Sigmoid colon (tissue), 7 donors: ENCODE results near the gene PDCD10. TPM values are rescaled to one million over a fixed set of nuclear protein-coding genes. Genes with fewer than 3 reads are reported as not detected.

Experiments used
- DNase-seq: peaks from one replicate; pipeline ENCODE4 v3.0.0-alpha.2; 2019
- H3K27ac ChIP-seq, 4 donors: fragments of 200-600 bp; sonication (generic); one replicate each; pipeline ENCODE4 v1.5.1; 2016 to 2019; ENCODE audit warnings: mild to moderate bottlenecking in 1 of 4
- H3K27me3 ChIP-seq, 3 donors: fragments of 200-600 bp; sonication (generic); one replicate each; pipeline ENCODE4 v1.5.1; 2019; ENCODE audit warnings: mild to moderate bottlenecking in 1 of 3
- H3K36me3 ChIP-seq, 4 donors: fragments of 200-600 bp; sonication (generic); one replicate each; pipeline ENCODE4 v1.5.1; 2016 to 2019
- H3K4me1 ChIP-seq, 4 donors: fragments of 200-600 bp; sonication (generic); one replicate each; pipeline ENCODE4 v1.5.1; 2017 to 2019
- H3K4me3 ChIP-seq, 4 donors: fragments of 200-600 bp; sonication (generic); one replicate each; pipeline ENCODE4 v1.5.1; 2017 to 2019; ENCODE audit warnings: mild to moderate bottlenecking in 2 of 4, moderate library complexity in 1 of 4
- H3K9me3 ChIP-seq, 4 donors: fragments of 200-600 bp in 3 of 4; sonication (generic) in 3 of 4; one replicate each; pipeline versions ENCODE4 v1.5.1 to v1.6.1; 2013 to 2019
- EP300 ChIP-seq, 4 donors: sonication (generic); formaldehyde crosslinking; IDR thresholded peaks; one replicate each; pipeline ENCODE4 v1.6.1; 2017; ENCODE audit warnings: antibody characterized with exemption in 4 of 4
- POLR2A ChIP-seq, 2 donors: fragments of 450-650 bp; IDR thresholded peaks; one replicate each; pipeline ENCODE4 v1.6.1; 2016; ENCODE audit warnings: antibody characterized with exemption in 2 of 2, mild to moderate bottlenecking in 2 of 2, moderate library complexity in 2 of 2
- POLR2AphosphoS5 ChIP-seq, 4 donors: sonication (generic); formaldehyde crosslinking; IDR thresholded peaks; one replicate each; pipeline ENCODE4 v1.6.1; 2017; ENCODE audit warnings: antibody characterized with exemption in 4 of 4
- WGBS, 2 donors: extraction: QIAGEN DNeasy Blood & Tissue Kit; methylation state at CpG; one replicate each; pipeline ENCODE4 v1.1.7; 2013; 5-methylcytosine and 5-hydroxymethylcytosine counted together
- intact Hi-C: fragments of 100-400 bp; cut with DNase I; formaldehyde crosslinking; loops from one replicate; pipeline ENCODE4 v1.15.1; 2023
- polyA plus RNA-seq, 3 donors: library from polyadenylated mRNA; stranded (reverse); fragments of 200-250 nt; gene quantifications; one replicate each; pipeline ENCODE4 v1.2.3, GENCODE V29; 2013
- small RNA-seq, 3 donors: library from RNA; depleted of rRNA; stranded (forward); fragments of <200 nt; gene quantifications; one replicate each; pipeline ENCODE3, GENCODE V24; 2016
- total RNA-seq, 4 donors: library from RNA; depleted of rRNA; stranded (reverse); fragments of >200 nt; gene quantifications; one replicate each; pipeline ENCODE4 v1.1.0, GENCODE V29; 2016
- TF ChIP-seq, protein P1 (sequence below), 4 experiments: fragments of 450-650 bp in 3 of 4; fragments of 200-600 bp in 1 of 4; IDR thresholded peaks; one replicate each; pipeline ENCODE4 v1.5.1; 2016 to 2019; ENCODE audit warnings: antibody characterized with exemption in 4 of 4, mild to moderate bottlenecking in 3 of 4, moderate library complexity in 2 of 4
- donor health status: healthy with polysubstance abuse.
- donor health status: Bipolar disorder and iron deficiency.
- donor health status: healthy.

Gene PDCD10
- total and polyA plus RNA-seq, 7 donors: 49.3 to 198 (median 67.0) TPM

GRCh38 chr3:167649746-167650145 lies 84.9 kb downstream of the PDCD10 start:
- intact Hi-C loops: no loop called here
- 10 to 71% methylated on average over 1 of the region's 1 CpG for WGBS, 2 donors
- peaks cover 0 to 12% (median 0%) of the 10 kb centered on the region in 4 donors for H3K4me1 ChIP-seq

GRCh38 chr3:167644611-167645010 lies 90.1 kb downstream of the PDCD10 start:
- no peaks in the 10 kb centered on the region for H3K36me3 ChIP-seq
- TF ChIP-seq EP300 (IDR thresholded peaks at IDR 0.05) (no peak), POLR2A (IDR thresholded peaks at IDR 0.05) (no peak), POLR2AphosphoS5 (IDR thresholded peaks at IDR 0.05) (no peak)
- TF ChIP-seq, protein P1, sequence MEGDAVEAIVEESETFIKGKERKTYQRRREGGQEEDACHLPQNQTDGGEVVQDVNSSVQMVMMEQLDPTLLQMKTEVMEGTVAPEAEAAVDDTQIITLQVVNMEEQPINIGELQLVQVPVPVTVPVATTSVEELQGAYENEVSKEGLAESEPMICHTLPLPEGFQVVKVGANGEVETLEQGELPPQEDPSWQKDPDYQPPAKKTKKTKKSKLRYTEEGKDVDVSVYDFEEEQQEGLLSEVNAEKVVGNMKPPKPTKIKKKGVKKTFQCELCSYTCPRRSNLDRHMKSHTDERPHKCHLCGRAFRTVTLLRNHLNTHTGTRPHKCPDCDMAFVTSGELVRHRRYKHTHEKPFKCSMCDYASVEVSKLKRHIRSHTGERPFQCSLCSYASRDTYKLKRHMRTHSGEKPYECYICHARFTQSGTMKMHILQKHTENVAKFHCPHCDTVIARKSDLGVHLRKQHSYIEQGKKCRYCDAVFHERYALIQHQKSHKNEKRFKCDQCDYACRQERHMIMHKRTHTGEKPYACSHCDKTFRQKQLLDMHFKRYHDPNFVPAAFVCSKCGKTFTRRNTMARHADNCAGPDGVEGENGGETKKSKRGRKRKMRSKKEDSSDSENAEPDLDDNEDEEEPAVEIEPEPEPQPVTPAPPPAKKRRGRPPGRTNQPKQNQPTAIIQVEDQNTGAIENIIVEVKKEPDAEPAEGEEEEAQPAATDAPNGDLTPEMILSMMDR (IDR thresholded peaks at IDR 0.05): no peak
- H3K9me3 ChIP-seq: peaks cover 0 to 3% (median 0%) of the 10 kb centered on the region in 4 donors
- no peak for DNase-seq
- WGBS, 2 donors: 72 to 84% methylated on average over 1 of the region's 1 CpG
- no peaks in the 10 kb centered on the region for H3K27me3 ChIP-seq
- H3K27ac ChIP-seq: no peak overlapping the region
- no peak overlapping the region for H3K4me3 ChIP-seq
- intact Hi-C loops: no loop called here
- no peaks in the 10 kb centered on the region for H3K4me1 ChIP-seq

More at GRCh38 chr3:167649746-167650145, 84.9 kb downstream of the PDCD10 start:
- Histone ChIP-seq H3K36me3 (no peaks in the 10 kb centered on the region), H3K27ac (no peak overlapping the region), H3K9me3 (peaks cover 0 to 3% (median 0%) of the 10 kb centered on the region in 4 donors), H3K27me3 (no peaks in the 10 kb centered on the region), H3K4me3 (no peak overlapping the region)
- DNase-seq: no peak
- TF ChIP-seq EP300 (IDR thresholded peaks at IDR 0.05): no peak
- no peak for TF ChIP-seq POLR2AphosphoS5 (IDR thresholded peaks at IDR 0.05)
- TF ChIP-seq, protein P1 (IDR thresholded peaks at IDR 0.05): no peak
- TF ChIP-seq POLR2A (IDR thresholded peaks at IDR 0.05): no peak

Small RNA genes within 50 kb of the gene (small RNA-seq; reads per million reads assigned to genes)
- 0 reads per million in 3 donors for gene HMGN1P8

Other genes with a start within 250 kb of the PDCD10 start
- 1 to 10 TPM in 2 of 4 donors, under 1 TPM in 2; 0.28 to 2.5 (median 1.3) TPM for gene WDR49, start 81.0 kb downstream of the PDCD10 start, total RNA-seq
- gene WDR49, start 81.0 kb downstream of the PDCD10 start, polyA plus RNA-seq: under 1 TPM in 1 of 3 donors, not detected in 2; 0.06 TPM
- 1 to 10 TPM; 2.6 to 6.6 (median 3.9) TPM for gene SERPINI1, start 829 bp upstream of the PDCD10 start, total RNA-seq
- 1 to 10 TPM in 1 of 3 donors, under 1 TPM in 2; 0.60 to 4.3 (median 0.92) TPM for gene SERPINI1, start 829 bp upstream of the PDCD10 start, polyA plus RNA-seq